GM18520 (cell line): Measurements from ENCODE around the gene FOXJ2.
"Not testable (repeated sequence)": the region's sequence is repeated elsewhere in the genome, so short reads cannot be mapped to it uniquely, and the experiment has no call there.

Experiments used
- ATAC-seq: cut with Tn5 transposase; IDR thresholded peaks from one replicate; pipeline ENCODE4 v1.9.1; 2021; ENCODE audit not compliant: unreplicated experiment

FOXJ2 gene

DNA sequence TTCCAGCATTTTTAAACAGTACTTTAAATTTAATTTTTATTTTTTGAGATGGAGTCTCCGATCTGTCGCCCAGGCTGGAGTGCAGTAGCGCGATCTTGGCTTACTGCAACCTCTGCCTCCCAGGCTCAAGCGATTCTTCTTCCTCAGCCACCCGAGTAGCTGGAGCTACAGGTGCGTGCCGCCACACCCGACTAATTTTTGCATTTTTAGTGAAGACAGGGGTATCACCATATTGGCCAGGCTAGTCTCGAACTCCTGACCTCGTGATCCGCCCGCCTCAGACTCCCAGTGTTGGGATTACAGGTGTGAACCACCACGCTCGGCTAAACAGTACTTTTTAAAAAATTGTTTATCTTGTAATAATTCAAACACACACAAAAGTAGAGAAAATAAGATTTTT, 4.2 kb upstream of the FOXJ2 start:
- no peak for ATAC-seq

DNA sequence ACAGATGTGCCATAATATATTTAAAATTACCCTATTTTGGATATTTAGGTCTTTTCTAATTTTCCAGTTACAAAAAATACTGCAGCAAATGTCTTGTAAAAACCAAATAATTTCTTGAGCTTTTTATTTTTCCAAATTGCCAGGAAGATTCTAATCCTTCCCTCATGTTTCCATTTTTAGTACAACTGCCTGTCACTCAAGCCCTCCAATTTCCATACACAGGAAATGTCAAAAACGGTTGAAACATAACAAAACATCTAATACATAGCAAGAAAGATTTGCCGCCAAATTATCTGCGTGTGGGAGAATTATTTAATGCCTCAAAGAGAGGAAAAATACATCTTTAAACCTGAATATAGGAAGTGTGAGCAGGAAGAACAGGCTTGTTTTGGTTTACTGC, 2.3 kb upstream of the FOXJ2 start:
- no peak for ATAC-seq

DNA sequence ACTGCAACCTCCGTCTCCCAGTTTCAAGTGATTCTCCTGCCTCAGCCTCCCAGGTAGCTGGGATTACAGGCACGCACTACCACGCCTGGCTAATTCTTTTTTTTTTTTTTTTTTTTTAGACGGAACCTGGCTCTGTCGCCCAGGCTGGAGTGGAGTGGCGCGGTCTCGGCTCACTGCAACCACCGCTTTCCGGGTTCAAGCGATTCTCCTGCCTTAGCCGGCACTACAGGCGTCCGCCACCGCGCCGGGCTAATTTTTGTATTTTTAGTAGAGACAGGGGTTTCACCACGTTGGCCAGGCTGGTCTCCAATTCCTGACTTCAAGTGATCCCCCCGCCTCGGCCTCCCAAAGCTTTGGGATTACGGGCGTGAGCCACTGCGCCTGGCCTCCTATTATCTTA, 1.5 kb upstream of the FOXJ2 start:
- ATAC-seq = not testable (repeated sequence)

DNA sequence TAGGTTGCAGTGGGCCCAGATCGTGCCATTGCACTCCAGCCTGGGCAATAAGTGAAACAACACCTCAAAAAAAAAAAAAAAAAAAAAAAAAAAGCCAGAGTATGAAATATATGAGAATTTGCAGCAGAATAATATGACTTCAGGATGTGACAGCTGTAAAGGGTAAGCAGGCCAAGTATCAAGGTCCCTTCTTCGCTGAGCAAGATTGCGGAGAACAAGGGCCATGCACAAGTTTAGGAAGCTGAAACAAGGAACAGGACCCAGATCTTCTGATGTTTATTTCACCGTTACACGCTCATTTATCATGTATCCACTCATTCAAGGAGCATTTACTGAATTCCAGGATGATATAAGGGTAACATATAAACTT, 659 bp upstream of the FOXJ2 start:
- ATAC-seq = no peak

DNA sequence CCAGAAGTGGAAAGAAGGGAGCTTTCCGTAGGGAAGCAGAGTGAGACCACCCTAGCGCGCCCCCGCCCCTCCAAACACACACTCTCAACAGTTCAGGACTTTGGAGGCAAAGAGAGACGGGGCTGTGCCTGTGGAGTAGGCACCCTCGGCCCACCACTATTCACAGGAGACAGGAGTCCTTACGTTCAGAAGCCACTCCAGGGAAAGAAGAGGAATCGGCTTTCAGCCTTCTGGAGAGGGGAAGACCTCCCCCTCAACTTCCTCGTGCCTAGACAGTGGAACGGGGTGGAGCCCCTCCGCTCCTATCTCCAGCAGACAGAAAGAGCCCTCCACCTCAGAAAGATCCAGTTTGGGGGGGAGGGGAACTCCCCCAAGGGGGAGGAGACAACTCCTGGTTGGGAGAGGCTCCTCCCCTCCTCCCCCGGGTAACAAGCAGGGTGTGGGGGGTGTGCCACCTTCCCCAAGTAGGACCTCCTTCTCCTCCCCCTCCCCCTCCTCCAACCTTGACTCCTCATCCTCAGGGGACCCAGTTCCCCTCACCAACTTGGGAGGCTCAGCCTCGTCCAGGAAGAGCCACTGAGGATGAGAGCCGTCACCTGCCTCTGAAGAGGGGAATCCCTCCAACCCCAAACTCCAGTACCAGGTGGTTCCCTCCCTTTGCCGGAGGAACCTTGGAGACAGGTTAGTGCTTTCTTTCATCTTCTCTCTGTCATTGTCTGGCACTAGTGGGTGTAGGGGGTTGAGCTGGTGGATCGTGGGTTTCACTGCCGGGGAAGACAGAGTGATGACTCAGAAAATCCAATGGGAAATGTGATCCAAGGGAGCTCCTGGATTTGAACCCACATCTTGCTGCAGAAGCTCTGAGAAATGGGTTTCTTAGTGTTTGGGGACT, 883 bp downstream of the FOXJ2 start:
- ATAC-seq = no peak

DNA sequence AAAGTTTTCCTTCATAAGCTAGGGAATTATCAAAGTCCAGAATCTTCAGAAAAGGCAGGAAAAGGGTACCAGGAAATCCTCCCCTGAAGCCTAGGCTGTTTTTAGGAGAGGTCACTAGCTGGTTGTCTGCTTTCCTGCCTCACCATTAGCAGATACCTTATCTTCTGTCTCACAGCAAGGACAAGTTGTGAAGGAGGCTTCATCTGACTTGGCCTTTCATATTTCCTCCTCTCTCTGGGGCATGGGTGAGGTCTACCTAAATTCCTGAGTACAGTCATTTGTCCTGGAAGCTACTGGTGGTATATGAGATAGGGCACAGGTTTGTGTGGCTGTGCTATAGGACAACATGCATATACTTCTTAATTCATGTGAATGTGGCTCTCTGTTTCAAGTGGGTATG, 2.3 kb downstream of the FOXJ2 start:
- no peak for ATAC-seq

DNA sequence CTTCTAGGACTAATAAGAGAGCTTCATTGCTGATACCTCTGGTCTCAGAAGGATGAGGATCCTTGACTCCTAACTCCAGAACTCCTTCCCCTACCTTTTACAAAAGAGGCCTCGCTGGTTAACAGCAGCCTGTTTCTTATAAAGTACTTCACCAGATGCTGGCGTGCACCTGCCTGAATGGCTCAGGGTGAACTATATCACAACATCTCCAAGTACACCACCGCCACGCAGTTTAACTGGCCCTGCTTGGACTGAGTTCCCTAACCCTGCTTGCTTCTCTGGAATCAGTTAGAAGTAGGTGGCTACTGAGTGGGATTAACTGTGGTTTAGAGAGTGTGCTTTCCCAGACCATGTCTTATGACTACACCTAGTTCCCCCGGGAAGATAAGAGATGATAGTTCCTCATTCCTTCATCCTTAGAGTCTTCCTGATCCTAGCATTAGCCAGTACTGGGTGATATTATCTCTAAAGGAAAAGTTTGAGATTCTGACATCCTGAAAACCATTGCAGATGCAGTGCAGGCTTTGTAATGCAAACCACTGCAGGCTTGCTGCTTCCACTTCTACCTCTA, 3.0 kb downstream of the FOXJ2 start:
- no peak for ATAC-seq

DNA sequence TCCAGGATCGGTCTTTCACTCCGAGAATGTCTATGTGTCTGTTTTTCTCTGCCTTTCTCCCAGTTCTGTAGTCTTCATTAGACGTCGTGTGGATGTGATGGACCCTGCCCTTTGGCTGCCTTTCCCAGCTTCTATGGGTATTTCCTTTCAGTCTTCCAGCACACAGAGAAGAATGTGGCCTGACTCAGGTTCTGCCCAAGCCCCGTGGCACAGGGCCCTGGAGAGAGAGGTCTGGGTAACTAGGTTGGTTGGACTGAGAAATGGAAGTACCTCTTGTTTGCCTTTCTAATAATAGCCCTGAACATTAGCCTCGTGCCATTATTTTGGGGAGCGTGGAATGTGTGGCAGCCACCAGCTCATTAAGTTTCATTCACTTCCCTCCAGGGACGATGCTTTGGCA, 3.8 kb downstream of the FOXJ2 start:
- no peak for ATAC-seq

DNA sequence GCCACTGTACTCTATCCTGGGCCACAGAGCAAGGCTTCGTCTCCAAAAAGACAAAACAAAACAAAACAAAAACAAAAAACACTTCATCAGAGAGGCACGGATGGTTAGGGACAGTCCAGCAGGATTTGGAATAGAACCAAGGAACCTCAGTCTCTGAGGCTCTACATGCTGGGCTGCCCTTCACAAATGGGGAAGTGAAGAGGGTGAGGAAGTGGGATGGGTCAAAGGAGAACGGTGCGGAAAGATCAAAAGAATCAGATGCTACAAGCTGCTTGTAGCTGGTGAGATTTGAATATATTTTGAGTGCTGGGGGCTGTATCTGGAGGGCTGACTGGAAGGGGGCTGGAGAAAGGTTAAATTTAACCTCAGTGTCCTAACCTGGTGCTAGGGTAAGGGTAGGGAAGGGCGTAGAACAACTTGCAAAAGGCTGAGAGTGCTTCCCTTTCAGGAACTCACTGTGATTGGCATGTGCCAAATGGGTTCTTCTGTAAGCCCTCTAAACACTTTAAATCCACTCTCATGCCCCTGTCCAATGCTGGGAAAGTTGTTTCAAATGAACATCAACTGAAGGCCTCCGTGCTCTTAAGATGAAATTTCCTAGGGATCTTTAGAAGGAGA, 4.6 kb downstream of the FOXJ2 start:
- no peak for ATAC-seq

DNA sequence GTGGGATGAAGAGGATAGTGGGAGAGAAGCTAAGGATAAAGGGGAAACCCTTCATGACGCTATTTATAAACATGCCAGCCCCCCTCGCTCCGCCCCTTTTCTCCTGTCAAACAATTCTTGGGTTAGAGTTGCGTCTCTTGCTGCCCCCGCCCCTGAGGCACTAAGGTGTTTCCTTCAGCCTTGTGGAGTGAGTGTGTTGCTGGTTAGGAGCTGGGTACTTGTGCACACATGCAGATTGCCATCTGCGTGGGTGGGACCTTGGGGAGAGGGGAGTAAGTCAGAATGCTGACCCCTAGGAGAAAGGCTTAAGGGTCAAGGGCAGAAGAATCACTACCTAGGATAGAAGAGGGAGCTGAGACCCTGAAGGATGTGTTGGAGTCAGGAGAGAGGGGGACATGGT, 5.4 kb downstream of the FOXJ2 start:
- ATAC-seq = no peak

DNA sequence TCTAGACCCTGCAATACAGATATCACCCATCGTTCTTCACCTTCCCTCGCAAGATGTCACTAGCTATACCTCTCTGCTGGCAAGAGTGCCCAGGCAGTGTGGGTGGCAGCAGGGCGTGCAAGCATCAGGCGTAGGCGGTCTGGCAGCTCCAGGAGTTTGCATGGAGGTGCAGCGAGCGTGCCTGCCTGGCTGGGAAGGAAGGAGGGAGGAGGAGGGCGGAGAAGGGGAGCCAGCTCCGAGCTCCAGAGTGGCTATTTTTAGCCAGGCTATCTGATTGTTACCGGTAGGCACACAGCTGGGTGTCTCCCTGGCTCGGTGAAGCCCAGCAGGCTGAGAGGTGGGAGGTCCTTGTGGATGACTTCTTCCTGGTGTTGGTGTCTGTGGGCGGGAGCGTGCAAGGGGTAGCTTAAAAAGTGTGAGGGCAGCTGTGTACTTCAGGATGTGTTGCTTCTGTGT, 6.2 kb downstream of the FOXJ2 start:
- no peak for ATAC-seq

DNA sequence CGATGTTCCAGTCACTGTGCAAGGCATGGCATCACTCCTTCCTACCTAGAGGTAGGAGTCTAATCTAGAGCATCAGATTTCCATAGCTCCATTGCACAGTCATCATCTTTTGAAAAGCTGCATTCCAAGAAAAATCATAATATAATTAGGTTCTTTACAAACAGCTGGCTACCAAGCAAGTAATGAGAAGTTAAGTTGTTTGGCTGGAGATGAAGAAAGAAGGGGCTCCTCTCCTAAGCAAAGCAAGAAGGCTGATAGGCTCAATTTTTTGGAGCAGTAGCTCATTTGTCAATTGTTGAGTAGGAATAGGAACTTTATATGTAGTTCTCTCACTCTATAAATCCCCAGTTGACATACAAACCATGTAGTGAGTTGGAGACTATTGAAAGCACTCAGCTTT, 8.3 kb downstream of the FOXJ2 start:
- no peak for ATAC-seq

DNA sequence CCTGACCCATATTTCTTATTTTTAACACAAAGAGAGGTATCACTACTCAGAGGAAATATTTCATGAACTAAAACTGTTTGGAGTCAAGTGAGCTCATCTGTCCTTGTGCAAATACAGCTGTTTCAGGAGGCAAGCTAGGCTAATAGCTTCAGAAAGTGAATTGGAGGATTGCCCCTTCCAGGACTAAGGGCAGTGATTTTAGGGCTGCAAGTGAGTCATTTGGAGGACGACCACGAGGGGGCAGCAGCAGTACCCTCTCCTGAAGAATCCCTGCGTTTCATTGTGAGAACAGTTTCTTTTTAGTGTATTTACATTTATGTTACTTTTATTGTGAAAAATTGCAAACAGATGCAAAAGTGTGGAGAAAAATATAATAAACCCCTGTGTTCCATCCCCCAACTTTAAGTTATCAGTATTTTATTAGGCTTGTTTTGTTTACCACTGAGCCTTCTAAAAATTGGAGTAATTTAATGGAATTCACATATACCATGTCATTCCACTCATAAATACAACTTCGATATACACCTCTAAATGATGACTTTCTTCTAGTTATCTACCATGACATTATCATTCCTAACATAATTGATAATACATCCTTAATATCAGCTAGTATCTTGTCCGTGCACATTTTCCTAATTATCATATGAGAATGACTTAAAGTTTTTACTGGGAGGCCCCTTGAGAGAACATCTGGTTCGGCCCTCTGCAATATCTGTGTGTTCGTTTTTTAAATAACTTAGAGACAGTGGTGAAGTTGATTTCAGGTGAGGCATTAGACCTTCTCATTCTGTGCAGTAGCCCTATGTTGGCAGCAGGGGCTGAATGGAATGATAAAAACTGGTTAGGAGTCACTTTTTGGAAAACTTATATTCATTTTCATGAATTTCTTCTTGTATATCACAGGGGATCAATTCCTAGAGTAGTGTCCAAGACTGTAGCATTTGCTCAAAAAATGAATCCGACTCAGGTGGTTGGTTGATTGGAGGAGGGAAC, 13.7 kb downstream of the FOXJ2 start:
- no peak for ATAC-seq

DNA sequence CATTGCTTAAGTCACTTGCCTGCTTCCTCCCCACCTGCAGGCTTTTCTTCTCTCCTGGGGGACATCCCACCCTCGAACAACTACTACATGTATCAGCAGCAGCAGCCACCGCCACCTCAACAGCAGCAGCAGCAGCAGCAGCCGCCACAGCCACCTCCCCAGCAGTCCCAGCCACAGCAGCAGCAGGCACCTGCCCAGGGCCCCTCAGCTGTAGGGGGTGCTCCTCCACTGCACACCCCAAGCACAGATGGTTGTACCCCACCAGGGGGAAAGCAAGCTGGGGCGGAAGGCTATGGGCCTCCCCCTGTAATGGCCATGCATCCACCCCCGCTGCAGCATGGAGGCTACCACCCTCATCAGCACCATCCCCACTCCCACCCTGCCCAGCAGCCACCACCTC, 15.3 kb downstream of the FOXJ2 start:
- no peak for ATAC-seq

DNA sequence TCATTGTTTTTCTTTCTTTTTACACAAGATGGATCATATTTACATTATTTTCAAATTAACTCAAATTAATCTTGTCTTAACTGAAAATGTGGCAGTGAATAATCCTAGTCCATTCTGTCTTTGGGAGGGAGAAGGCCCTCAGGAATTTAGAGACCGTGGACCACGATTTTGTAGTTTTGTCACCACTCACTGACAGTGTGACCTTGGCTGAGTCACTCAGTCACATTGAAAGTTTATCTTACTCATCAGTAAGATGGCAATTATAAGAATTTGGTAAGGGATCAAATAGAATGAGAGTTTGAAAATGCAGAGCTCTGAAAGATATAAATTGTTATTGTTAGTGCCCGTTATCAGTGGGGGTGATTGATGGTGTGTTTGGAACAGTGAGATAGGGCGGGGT, 16.4 kb downstream of the FOXJ2 start:
- ATAC-seq = no peak

DNA sequence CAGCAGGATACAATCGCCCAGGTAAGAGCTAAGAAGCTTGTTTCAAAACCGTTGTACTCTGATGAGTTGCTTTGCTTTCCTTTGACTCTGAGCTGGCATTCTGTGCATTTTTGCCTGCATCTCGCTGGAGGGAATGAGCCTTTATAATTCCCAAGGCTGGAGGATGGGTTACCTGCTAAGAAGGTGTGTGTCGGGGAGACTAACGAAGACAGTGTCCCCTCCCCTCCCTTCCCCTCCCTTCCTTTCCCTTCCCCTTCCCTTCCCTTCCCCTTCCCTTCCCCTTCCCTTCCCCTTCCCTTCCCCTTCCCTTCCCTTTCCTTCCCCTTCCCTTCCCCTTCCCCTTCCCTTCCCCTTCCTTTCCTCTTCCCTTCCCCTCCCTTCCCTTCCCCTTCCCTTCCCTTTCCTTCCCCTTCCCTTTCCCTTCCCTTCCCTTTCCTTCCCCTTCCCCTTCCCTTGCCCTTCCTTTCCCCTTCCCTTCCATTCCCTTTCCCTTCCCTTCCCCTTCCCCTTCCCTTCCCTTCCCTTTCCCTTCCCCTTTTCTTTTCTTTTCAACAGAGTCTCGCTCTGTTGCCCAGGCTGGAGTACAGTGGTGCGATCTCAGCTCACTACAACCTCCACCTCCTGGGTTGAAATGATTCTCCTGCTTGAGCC, 18.2 kb downstream of the FOXJ2 start:
- no peak for ATAC-seq

DNA sequence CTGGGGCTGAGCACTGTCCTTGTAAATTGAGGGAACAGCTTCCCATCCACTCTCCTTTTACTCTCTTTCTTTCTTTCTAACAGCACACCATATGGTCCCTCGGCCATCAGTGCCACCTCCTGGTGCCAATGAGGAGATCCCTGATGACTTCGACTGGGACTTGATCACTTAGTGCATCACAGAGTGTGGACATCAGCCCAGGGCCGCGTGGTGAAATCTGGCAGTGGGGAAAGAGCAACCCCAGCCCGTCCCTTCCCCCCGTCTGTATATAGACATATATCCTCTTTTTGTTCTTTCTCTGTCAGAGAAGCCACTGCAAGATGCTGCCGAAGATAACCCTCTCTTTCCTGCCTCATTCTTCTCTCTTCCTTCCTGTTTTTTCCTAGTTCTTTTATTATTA, 20.2 kb downstream of the FOXJ2 start:
- no peak for ATAC-seq

DNA sequence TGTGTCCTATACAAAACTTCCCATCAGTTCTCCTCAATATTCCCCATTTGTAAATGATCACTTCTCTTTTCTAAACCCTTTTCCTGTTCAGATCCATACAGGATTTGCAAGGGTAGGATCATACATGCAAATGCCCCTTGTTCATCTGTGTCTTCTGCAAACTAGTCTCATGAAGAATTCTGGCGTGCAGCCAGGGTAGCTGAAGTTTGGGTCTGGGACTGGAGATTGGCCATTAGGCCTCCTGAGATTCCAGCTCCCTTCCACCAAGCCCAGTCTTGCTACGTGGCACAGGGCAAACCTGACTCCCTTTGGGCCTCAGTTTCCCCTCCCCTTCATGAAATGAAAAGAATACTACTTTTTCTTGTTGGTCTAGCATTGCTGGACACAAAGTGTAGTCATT, 22.3 kb downstream of the FOXJ2 start:
- no peak for ATAC-seq

DNA sequence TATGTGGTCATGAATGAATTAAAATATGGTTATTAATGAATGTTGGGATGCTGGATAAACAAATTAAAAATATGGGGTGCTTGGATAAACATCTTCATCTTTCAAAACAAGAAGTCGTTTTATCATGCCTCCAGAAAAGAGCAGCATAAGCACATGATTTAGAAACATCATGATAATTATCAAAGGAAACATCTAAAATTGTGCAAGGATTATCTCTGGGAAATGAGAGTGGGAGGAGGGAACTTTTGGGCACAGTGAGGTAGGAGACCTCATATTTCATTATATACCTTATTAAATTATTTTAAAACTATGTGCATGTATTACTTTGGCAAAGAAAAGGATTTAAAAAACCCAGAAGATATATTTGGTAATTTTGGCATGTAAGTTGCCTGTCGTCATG, 24.8 kb downstream of the FOXJ2 start:
- no peak for ATAC-seq

DNA sequence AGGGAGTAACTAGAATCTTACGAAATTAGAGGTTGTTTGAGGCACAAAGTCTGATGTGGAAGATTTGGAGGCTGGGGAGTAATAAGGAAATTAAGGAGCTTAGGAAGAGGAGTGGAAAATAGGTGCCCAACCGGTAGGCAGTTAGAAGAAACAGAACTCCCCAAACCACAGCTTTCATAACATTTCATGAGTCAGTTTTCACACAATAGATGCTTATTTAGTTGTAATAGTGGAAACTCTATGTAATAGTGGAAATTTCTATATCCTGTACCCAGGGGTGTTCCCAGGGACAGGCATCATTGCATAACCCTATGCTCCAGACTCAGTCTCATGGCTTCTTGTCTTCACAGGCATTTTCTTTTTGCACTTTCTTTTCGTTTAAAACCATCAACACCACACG, 25.3 kb downstream of the FOXJ2 start:
- ATAC-seq = no peak

DNA sequence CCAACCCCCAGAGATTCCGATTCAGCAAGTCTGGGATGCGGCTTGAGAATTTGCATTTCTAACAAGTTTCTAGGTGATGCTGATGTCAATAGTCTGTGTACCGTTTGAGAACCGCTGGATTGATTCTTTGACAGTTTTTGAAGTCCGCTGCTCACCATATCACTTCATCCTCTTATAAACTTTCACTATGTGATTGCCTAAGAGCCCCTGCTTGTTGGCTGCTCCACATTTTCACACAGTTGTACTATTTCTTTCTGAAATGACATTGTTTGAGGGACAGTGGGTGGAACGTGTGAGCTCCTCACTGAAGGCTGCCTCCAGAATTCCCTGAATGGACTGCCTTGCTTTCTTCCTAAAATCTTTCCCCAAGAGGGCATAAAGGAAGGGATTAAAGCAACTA, 26.0 kb downstream of the FOXJ2 start:
- ATAC-seq = no peak
